ENCODE measurements around the gene PCSK4. TPM values are rescaled to one million over a fixed set of nuclear protein-coding genes. Genes with fewer than 3 reads are reported as not detected.
A peak's percentile ranks its signal among the peaks of the same experiment; 100 is the strongest.

PCSK4 gene
- total and polyA plus RNA-seq, 9 of the 15 experiments (the other 6 are each of a cell fraction or from before 2014, with no cell fraction given): 0.01 to 9.1 (median 2.1) TPM; not detected in 1

GRCh38 chr19:1446713-1447481 is 43.3 kb downstream of the PCSK4 start (continued):
- TF ChIP-seq NR1H2 (CRISPR knock-in tag; IDR thresholded peaks at IDR 0.05) (no peak), ZNF592 (IDR thresholded peaks at IDR 0.05) (no peak), AFF4 (CRISPR knock-in tag; IDR thresholded peaks at IDR 0.05) (peak; percentile 78; the same call in 1 of the 2 replicates), VEZF1 (CRISPR knock-in tag; IDR thresholded peaks at IDR 0.05) (peak; percentile 28; the same call in 1 of the 2 replicates), L3MBTL2 (IDR thresholded peaks at IDR 0.05) (peak; percentile 45; the same call in 1 of the 2 replicates), ZNF165 (CRISPR knock-in tag; IDR thresholded peaks at IDR 0.05; ENCODE audit: borderline replicate concordance) (no peak), MLLT1 (IDR thresholded peaks at IDR 0.05) (no peak), POLR2B (IDR thresholded peaks at IDR 0.05; ENCODE audit: low read depth, partially characterized antibody) (no peak), NKRF (IDR thresholded peaks at IDR 0.05; ENCODE audit: borderline replicate concordance) (0 out of 2 replicates have a peak, but pooled peaks have one; percentile 31)
